Mesenteric fat pad (tissue), 1 donor: Measurements from ENCODE around the gene BRDT. TPM values are rescaled to one million over a fixed set of nuclear protein-coding genes. Genes with fewer than 3 reads are reported as not detected.

Experiments
- total RNA-seq: library from RNA; stranded (reverse); fragmentation: NEBNext Ultra II Directional; extraction: Animal tissue kit (Norgen Biotek cat#: 25700); gene quantifications from one replicate; pipeline ENCODE4 v1.2.1, GENCODE V29; 2021
- donor health status: DM: yes; HTN: yes; CAD: no.

BRDT gene
- total RNA-seq, 1 donor from 2014 or later = not detected

Other genes starting within 250 kb of the BRDT start
- gene TGFBR3, start 63.2 kb upstream of the BRDT start, total RNA-seq = 158 TPM
- gene EPHX4, start 80.6 kb downstream of the BRDT start, total RNA-seq = 0.29 TPM
- gene SETSIP, start 126.0 kb downstream of the BRDT start, total RNA-seq = not detected
- gene BTBD8, start 130.9 kb downstream of the BRDT start, total RNA-seq = 2.1 TPM